Peyer's patch (tissue), 4 donors: ENCODE measurements around the gene PHC2. TPM values are rescaled to one million over a fixed set of nuclear protein-coding genes. Genes with fewer than 3 reads are reported as not detected.

ENCODE experiments used
- DNase-seq, 3 donors: peaks; one replicate each; pipeline ENCODE4 v3.0.0-alpha.2; 2017 to 2019
- H3K27ac ChIP-seq, 4 donors: fragments of 200-600 bp; sonication (generic); one replicate each; pipeline ENCODE4 v1.5.1; 2016 to 2019
- H3K27me3 ChIP-seq, 2 donors: fragments of 200-600 bp; sonication (generic); one replicate each; pipeline ENCODE4 v1.5.1; 2019
- H3K36me3 ChIP-seq, 3 donors: fragments of 200-600 bp; sonication (generic); one replicate each; pipeline ENCODE4 v1.5.1; 2016 to 2019
- H3K4me1 ChIP-seq, 4 donors: fragments of 200-600 bp; sonication (generic); one replicate each; pipeline ENCODE4 v1.5.1; 2016 to 2019
- H3K4me3 ChIP-seq, 4 donors: fragments of 200-600 bp; sonication (generic); 1 replicate in 3 of 4; 2 replicates in 1 of 4; pipeline ENCODE4 v1.5.1; 2016 to 2019; ENCODE audit warnings: mild to moderate bottlenecking in 1 of 4
- H3K9me3 ChIP-seq, 4 donors: fragments of 200-600 bp; sonication (generic); one replicate each; pipeline ENCODE4 v1.5.1; 2016 to 2019; ENCODE audit warnings: mild to moderate bottlenecking in 1 of 4
- POLR2A ChIP-seq, 2 donors: fragments of 450-650 bp; IDR thresholded peaks; one replicate each; pipeline ENCODE4 v1.5.1; 2017; ENCODE audit warnings: antibody characterized with exemption in 2 of 2, mild to moderate bottlenecking in 2 of 2, moderate library complexity in 2 of 2
- total RNA-seq, 4 donors: library from RNA; depleted of rRNA; stranded (reverse); fragments of >200 nt; gene quantifications; one replicate each; pipeline ENCODE4 v1.1.0, GENCODE V29; 2016
- TF ChIP-seq, protein P1 (sequence below), 6 experiments: fragments of 450-650 bp in 4 of 6; fragments of 200-600 bp in 2 of 6; sonication (generic) in 1 of 6; IDR thresholded peaks; one replicate each; pipeline ENCODE4 v1.5.1; 2017 to 2019; ENCODE audit warnings: antibody characterized with exemption in 6 of 6, mild to moderate bottlenecking in 3 of 6, moderate library complexity in 1 of 6

Gene PHC2
- total RNA-seq, 4 donors from 2014 or later = 50.3 to 71.1 (median 65.9) TPM

DNA sequence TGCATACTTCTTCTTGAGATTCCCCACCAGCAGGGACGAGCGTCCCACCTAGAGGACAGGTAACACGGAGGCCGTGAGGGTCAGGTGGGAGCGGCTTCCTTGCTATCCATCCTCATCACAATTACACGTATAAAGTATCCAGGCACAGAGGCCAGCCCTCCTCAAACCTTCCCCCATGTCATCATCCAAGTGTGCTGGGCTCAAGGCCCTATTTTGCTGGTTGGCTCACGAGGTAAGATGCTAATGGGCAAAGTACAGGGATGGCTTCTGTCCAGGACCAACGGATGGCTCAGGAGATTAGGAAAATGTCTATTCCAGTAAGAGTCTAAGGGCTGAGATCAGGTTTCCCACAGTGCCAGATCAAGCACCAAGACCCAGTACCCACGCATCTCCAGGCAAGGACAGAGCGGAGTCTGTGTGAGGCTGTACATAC lies 98.5 kb downstream of the PHC2 start:
- no peak for TF ChIP-seq POLR2A (IDR thresholded peaks at IDR 0.05)
- TF ChIP-seq, protein P1, sequence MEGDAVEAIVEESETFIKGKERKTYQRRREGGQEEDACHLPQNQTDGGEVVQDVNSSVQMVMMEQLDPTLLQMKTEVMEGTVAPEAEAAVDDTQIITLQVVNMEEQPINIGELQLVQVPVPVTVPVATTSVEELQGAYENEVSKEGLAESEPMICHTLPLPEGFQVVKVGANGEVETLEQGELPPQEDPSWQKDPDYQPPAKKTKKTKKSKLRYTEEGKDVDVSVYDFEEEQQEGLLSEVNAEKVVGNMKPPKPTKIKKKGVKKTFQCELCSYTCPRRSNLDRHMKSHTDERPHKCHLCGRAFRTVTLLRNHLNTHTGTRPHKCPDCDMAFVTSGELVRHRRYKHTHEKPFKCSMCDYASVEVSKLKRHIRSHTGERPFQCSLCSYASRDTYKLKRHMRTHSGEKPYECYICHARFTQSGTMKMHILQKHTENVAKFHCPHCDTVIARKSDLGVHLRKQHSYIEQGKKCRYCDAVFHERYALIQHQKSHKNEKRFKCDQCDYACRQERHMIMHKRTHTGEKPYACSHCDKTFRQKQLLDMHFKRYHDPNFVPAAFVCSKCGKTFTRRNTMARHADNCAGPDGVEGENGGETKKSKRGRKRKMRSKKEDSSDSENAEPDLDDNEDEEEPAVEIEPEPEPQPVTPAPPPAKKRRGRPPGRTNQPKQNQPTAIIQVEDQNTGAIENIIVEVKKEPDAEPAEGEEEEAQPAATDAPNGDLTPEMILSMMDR (IDR thresholded peaks at IDR 0.05) = no peak
- no peak overlapping the region for H3K4me3 ChIP-seq
- peaks cover 0 to 63% (median 0%) of the 10 kb centered on the region in 3 donors for H3K36me3 ChIP-seq
- DNase-seq = no peak
- no peaks in the 10 kb centered on the region for H3K9me3 ChIP-seq
- no peaks in the 10 kb centered on the region for H3K27me3 ChIP-seq
- peak overlapping the region in 2 of 4 donors; percentile 67 to 100 for H3K27ac ChIP-seq
- H3K4me1 ChIP-seq = peaks cover 0 to 54% (median 0%) of the 10 kb centered on the region in 4 donors

DNA sequence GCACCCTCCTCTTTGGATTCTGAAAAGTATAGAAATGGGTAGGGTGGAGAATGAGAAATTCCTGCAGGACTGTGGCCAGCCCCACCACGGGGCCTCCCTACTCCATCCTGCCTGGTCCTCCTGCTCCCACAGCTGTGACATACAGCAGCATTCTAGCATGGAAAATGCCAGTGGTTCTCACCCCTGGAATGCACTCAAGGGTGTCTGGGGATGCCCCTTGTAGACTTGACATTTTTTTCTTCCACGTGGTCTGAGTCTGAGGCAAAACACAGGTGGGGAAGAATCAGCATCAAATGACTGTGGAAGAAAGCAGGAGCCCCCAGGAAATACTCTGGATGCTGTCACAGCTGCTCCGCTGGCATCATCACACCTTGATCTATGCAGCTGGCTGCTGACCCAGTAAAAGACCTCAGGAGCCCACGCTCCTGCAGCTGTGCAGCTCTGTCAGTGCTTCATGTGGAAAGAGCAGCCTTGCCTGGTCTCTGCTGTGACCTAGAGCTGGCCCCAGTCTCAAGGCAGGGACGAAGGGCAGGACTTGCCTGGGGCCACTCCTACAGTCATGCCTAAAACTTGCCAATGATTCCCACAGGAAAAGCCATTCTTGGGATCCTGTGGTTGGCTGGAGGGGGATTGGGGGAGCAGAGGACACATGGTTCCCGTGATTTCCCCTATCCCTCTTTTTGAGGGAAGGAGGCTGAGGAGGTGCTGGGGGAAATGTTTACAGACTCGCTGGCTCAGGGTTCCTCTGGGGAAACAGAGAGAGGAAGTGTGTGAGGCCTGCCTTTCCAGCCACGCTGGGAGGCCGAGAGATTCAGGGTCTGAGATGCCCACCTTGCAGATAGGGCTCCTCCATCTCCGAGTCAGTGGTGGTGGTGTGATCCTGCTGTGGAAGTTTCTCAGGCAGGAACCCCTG lies 99.2 kb downstream of the PHC2 start:
- peaks cover 0 to 69% (median 0%) of the 10 kb centered on the region in 3 donors for H3K36me3 ChIP-seq
- DNase-seq = no peak

DNA sequence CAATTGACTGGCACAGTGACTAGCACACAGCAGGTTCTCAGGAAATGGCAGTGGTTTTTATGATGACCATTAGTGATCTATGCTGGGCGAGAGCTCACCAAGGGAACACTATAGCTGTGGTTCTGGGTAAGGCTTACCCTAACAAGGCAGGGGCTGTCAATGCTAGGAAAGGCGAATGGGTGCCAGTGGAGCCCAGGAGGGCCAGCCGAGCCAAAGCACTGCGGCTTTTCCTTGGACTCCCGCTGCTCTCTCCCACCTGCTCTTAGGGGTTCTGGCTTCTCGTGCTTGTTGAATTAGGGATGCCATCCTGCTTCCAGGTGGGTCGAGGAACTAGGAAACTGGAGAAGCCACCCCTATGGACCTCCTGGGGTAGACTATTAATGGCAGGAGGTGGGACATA lies 100.0 kb downstream of the PHC2 start:
- no peak for TF ChIP-seq POLR2A (IDR thresholded peaks at IDR 0.05)
- TF ChIP-seq, protein P1 (IDR thresholded peaks at IDR 0.05) = no peak
- Histone ChIP-seq H3K4me1 (peaks cover 0 to 40% (median 0%) of the 10 kb centered on the region in 4 donors), H3K9me3 (no peaks in the 10 kb centered on the region), H3K27ac (peak overlapping the region in 1 of 4 donors; percentile 1), H3K4me3 (no peak overlapping the region), H3K27me3 (no peaks in the 10 kb centered on the region), H3K36me3 (peaks cover 0 to 77% (median 0%) of the 10 kb centered on the region in 3 donors)
- no peak for DNase-seq

More for the DNA sequence above, 99.2 kb downstream of the PHC2 start:
- Histone ChIP-seq H3K27ac (peak overlapping the region in 1 of 4 donors; percentile 67), H3K9me3 (no peaks in the 10 kb centered on the region), H3K4me3 (no peak overlapping the region), H3K27me3 (no peaks in the 10 kb centered on the region), H3K4me1 (peaks cover 0 to 48% (median 0%) of the 10 kb centered on the region in 4 donors)
- no peak for TF ChIP-seq POLR2A (IDR thresholded peaks at IDR 0.05)
- TF ChIP-seq, protein P1 (IDR thresholded peaks at IDR 0.05) = no peak

DNA sequence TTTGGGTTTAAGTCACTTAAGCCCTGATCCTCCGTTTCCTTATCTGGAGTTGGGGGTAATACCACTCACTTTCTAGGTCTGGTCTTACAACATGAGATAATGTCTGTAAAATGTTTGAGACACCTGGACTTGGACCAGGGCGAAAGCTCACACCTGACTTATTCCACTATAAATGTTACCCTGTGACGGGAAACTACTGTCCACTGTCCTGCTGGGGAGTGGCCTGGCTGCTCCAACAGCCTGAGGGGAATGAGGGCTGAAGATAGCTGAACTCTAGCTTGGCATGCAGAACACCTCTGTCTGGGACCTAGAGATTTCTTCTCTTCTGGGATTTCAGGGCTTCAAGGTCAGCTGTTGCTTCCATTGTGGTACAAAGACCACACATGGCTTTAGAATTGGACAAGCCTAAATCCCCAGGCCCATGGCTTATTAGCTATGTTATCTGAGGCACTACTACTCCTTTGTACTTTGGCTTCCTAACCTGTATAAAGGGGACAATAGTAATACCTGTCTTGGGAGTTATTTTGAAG lies 100.5 kb downstream of the PHC2 start:
- no peaks in the 10 kb centered on the region for H3K27me3 ChIP-seq
- H3K27ac ChIP-seq = peak overlapping the region in 1 of 4 donors; percentile 5
- no peak for DNase-seq

DNA sequence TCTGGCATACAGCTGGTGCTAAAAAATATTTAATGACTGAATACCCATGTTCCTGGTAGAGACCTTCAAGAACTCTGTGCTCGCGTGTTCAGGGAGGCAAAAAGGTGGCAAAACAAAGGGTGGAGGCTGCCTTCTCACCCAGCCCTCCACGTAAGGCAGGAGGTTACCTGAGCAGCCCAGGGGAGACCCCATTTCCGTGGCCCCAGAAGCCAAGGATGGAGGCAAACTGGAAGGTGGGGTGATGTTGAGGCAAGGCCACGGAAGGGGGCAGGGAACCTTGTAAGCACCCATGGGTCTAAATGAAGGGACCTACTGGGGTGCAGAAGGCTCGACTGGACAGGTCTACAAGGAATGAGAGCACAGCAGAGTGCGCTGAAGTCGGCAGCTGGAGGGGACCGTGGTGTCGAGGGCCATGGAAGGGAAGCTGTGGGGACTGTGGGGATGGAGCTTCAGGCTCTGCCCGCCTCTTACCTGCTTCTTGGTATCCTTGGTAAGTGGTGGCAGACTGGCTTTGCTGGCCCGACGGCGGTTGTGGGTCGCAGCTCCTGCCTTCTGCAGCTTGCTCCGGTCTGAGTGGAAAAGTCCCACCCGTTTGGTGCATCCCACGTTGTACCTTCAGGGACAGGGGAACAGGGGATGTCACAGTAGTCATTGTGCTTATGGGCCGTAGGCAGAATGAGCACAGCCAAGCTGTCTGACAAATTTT lies 101.1 kb downstream of the PHC2 start:
- Histone ChIP-seq H3K4me1 (peaks cover 0 to 35% (median 0%) of the 10 kb centered on the region in 4 donors), H3K27ac (peak overlapping the region in 1 of 4 donors; percentile 5), H3K9me3 (no peaks in the 10 kb centered on the region), H3K4me3 (no peak overlapping the region), H3K27me3 (no peaks in the 10 kb centered on the region), H3K36me3 (peaks cover 0 to 89% (median 0%) of the 10 kb centered on the region in 3 donors)
- TF ChIP-seq, protein P1 (IDR thresholded peaks at IDR 0.05) = no peak
- TF ChIP-seq POLR2A (IDR thresholded peaks at IDR 0.05) = no peak
- DNase-seq = no peak

More for the DNA sequence above, 100.5 kb downstream of the PHC2 start:
- no peak for TF ChIP-seq POLR2A (IDR thresholded peaks at IDR 0.05)
- TF ChIP-seq, protein P1 (IDR thresholded peaks at IDR 0.05) = no peak
- Histone ChIP-seq H3K36me3 (peaks cover 0 to 82% (median 0%) of the 10 kb centered on the region in 3 donors), H3K4me1 (peaks cover 0 to 40% (median 0%) of the 10 kb centered on the region in 4 donors), H3K9me3 (no peaks in the 10 kb centered on the region), H3K4me3 (no peak overlapping the region)
